ENCODE results near the gene ZDHHC3.

DNA sequence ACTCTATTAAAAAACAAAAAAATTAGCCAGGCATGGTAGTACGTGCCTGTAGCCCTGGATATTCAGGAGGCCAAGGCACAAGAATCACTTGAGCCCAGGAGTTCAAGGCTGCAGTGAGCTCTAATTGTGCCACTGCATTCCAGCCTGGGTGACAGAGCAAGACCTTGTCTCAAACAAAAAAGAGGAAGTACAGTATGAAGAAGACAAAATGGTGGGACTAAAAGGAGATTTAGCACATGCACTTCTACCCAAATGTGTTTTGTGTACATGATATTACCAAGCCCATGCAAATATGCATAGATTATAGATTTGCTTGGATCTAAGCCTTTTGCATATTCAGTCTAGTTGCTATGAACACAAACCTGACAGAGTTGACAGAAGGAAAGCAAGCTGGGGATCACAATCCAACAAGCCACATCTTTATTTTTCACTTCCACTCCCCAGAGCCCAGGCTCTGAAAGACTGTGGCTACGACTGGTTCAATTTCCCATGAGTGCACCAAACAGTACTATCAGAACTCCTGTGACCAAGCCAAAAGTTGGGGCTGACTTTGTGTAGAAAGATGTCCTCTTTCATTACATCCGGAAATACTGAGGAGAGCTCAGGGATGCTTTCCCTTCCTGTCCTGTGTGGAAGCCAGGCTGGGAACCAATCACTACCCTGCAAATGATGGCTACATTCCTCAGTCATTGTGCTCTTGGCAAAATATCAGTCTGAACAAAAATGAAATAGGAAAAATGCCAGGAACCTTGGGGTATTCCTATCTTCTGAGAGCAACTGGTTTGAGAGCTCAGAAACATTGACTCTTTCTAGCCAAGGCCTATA lies 52.1 kb downstream of the ZDHHC3 start:
- TF ChIP-seq EZH2 (IDR thresholded peaks at IDR 0.05; ENCODE audit: borderline replicate concordance) (no peak), EZH2phosphoT487 (IDR thresholded peaks at IDR 0.05; ENCODE audit: low read depth, severe bottlenecking, unreplicated experiment) (no peak)
- TF ChIP-seq, protein P1, sequence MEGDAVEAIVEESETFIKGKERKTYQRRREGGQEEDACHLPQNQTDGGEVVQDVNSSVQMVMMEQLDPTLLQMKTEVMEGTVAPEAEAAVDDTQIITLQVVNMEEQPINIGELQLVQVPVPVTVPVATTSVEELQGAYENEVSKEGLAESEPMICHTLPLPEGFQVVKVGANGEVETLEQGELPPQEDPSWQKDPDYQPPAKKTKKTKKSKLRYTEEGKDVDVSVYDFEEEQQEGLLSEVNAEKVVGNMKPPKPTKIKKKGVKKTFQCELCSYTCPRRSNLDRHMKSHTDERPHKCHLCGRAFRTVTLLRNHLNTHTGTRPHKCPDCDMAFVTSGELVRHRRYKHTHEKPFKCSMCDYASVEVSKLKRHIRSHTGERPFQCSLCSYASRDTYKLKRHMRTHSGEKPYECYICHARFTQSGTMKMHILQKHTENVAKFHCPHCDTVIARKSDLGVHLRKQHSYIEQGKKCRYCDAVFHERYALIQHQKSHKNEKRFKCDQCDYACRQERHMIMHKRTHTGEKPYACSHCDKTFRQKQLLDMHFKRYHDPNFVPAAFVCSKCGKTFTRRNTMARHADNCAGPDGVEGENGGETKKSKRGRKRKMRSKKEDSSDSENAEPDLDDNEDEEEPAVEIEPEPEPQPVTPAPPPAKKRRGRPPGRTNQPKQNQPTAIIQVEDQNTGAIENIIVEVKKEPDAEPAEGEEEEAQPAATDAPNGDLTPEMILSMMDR (IDR thresholded peaks at IDR 0.05; ENCODE audit: poor library complexity): no peak

All from hepatocyte (in vitro differentiated cells).